Hindlimb muscle (tissue), 1 donor: ENCODE results near the gene CA7. TPM values are rescaled to one million over a fixed set of nuclear protein-coding genes. Genes with fewer than 3 reads are reported as not detected.

ENCODE experiments used
- DNase-seq: peaks from one replicate; pipeline ENCODE4 v3.0.0-alpha.2; 2013
- polyA plus RNA-seq: library from polyadenylated mRNA; unstranded; fragments of 120-200 nt; gene quantifications from one replicate; pipeline ENCODE4 v1.2.1, GENCODE V29; 2013; ENCODE audit not compliant: insufficient read length

The CA7 gene
- polyA plus RNA-seq, 1 donor, result not detected

DNA sequence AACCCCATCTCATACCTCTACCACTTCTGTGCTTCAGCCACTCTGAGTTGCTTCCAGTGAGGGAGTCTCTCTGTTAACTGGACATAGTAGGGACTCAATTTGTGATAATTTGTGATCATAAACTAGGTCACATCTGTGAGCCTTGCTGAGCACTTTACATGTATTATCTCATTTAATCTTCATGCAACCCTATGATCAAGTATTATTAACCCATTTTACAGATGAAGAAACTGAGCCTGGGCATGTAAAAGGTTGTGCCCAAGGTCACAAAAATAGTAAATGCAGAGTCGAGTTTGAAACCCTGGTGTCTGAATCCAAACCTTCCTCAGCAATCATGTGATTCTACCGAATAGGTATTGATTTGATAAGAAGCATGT lies 54.7 kb downstream of the CA7 start:
- DNase-seq, result no peak

DNA sequence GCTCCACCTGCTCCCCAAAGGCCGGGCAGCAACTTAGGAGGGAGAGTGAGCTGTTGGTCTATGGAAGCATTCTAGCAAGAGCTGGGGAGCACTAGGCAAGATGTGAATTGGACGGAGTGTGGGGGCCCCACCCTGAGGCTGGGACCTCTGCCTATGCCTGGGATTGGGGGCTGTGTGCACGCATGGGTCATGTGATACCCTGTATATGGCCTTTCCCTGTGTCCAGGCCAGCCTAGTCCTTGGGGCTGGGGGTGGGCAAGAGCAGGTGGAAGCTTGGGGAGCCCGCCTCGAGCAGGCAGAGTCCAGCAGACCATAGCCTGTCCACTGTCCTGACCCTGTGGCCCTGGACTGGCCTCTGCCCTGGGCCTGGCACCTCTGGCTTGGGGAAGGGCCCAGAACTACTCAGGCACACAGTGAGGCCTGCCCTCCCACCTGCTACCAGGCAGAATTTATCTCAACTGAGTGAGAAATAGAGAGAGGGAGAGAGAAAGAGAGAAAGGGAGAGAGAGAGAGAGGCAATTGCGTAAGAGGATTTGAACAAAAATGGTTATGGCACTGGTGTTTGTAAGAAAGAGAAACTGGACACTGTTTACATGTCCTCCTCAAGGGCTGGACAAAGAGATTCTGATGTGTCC lies 55.2 kb downstream of the CA7 start:
- no peak for DNase-seq

DNA sequence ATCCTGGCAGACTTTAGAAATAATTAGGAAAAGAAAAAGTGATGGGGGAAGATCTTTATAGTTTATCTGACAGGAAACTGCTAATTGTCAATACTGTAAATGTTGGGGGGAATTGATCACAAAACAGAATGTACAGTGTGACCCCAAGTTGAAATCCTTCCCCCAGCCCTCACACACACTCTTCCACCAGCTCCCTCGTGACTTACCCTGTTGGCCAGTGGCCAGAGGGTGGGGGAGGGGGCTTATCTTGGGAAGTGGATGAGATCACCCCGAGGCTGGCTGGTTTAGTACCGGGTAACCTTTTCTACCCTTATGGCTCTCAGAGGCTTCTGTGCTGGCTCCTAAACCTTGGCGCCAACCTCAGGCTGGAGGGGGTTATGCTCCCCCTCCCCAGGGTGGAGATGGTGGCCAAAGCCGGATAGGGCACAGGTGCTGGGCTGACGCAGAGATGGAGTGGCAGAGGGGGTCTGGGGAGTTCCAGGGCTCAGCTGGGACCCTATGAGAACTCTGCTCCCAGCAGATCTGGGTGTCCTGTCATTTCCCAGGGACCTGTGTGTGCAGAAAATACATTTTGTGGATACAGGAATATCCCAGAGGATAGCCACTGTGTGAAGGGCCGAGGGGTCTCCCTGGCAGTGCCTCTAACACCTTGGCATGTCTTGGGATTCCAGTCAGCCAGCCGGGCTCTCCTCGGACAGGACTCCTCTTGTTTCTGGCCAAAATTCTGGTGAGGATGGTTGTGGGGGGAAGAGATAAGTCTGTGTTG lies 55.9 kb downstream of the CA7 start:
- DNase-seq, result no peak

DNA sequence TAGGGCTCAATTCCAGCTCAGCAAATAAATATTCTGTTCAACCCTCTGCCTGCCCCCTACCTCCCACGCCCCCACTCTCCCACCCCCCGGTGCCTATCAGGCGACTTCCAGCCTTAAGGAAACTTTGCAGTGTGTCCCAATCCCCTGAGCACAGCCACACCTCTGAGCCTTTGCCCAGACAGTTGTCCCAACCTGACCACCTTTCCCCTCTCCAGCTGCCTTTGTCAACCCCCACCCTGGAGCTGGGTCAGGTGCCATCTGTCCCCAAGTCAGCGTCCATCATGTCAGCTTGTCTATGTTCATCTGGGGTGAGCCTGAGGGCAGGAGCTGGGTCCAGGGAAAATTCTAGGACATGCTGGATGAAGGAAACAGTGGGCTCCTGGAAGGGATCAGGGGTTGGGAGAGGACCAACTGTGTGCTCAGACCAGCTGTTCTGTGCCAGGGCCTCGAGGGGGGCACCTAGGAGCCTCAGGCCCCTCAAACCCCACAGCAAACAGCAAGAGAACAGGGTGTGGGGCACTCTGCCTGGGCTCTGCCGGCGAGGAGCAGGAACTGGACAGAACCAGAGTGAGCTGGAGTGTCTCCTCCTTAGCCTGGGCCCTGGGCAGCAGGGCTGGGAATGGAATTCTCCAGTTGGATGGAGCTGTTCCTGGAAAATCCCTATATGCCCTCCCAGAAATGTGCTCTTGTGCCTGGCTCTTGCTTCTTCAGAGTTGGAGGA lies 56.7 kb downstream of the CA7 start:
- DNase-seq, result no peak

DNA sequence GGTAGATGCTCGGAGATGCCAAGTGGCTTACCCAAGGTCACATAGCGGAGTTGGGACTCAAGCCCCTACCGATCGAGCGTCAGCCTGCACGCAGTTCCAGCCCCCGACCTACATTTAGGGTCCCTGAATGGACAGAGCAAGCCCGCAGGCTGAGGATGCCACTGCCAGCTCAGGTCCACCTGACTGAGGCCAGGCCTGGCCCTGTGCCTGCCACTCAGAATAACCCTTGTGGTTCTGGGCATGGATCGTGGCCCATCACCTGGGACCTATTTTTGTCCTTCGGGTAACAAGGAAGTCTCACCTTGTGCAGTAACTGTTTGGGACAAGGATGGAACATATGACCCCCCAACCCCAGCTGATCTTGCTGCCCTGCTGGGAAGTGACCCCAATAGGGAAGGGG lies 57.4 kb downstream of the CA7 start:
- DNase-seq, result no peak

DNA sequence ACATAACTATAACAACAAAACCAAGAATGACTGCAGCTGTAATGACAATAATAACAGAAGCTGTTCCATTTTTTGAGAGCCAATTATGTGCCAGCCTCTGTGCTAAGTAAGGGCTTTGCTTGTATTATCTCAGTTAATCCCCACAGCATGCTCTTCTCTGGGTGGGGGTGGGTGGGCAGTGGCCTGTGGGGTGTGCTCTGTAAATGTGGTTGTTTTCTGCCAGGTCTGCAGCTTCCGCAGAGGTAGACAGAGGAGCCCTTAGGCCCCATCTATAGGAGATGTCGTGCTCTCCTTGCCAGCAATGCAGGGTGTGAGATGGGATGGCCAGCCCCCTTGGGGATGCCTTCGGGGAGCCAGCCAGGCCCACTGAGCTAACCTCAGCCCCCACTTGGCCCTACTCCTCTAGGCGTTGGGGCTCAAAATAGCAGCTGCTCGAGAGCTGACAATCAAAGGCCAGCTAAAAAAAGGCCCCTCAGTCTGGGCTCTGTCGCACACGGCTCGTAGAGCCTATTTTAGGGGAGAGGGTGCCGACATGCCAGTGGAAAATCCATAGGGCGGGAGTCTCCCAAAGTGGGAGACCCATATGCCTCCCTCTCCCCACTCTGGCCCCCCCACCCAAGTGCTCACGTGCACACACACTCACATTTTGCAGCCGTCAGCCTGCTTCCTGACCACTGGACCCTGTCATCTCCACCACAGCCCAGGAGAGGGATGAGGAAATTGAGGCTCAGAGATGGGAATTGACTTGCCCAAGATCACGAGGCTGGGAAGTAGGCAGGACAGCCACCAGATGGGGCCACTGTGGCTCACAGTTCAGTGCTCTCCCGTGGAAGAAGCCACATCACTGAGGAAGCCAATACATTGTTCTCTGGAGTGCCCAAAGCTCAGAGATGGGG lies 58.7 kb downstream of the CA7 start:
- DNase-seq, result no peak

Other genes with a start within 250 kb of the CA7 start
- gene CMTM3, start 239.7 kb upstream of the CA7 start, polyA plus RNA-seq, result 55.3 TPM
- gene CMTM4, start 147.7 kb upstream of the CA7 start, polyA plus RNA-seq, result 8.0 TPM
- gene DYNC1LI2, start 92.8 kb upstream of the CA7 start, polyA plus RNA-seq, result 79.5 TPM
- gene TERB1, start 42.8 kb upstream of the CA7 start, polyA plus RNA-seq, result not detected
- 36.5 TPM for gene NAE1, start 13.4 kb upstream of the CA7 start, polyA plus RNA-seq
- 3.0 TPM for gene PDP2, start 36.1 kb downstream of the CA7 start, polyA plus RNA-seq
- gene CDH16, start 74.5 kb downstream of the CA7 start, polyA plus RNA-seq, result not detected
- 3.1 TPM for gene RRAD, start 81.1 kb downstream of the CA7 start, polyA plus RNA-seq
- gene CIAO2B, start 90.0 kb downstream of the CA7 start, polyA plus RNA-seq, result 88.3 TPM
- 28.6 TPM for gene CES2, start 91.1 kb downstream of the CA7 start, polyA plus RNA-seq
- gene CES3, start 116.9 kb downstream of the CA7 start, polyA plus RNA-seq, result 0.37 TPM
- gene CES4A, start 144.2 kb downstream of the CA7 start, polyA plus RNA-seq, result 2.6 TPM
- 37.7 TPM for gene CBFB, start 184.7 kb downstream of the CA7 start, polyA plus RNA-seq